Inflammatory macrophage (primary cell): ENCODE measurements around the gene CCT8.

ENCODE experiments used
- DNase-seq, 2 donors: peaks; one replicate each; pipeline ENCODE4 v3.0.0-alpha.2; 2020 to 2022

CCT8 gene

DNA sequence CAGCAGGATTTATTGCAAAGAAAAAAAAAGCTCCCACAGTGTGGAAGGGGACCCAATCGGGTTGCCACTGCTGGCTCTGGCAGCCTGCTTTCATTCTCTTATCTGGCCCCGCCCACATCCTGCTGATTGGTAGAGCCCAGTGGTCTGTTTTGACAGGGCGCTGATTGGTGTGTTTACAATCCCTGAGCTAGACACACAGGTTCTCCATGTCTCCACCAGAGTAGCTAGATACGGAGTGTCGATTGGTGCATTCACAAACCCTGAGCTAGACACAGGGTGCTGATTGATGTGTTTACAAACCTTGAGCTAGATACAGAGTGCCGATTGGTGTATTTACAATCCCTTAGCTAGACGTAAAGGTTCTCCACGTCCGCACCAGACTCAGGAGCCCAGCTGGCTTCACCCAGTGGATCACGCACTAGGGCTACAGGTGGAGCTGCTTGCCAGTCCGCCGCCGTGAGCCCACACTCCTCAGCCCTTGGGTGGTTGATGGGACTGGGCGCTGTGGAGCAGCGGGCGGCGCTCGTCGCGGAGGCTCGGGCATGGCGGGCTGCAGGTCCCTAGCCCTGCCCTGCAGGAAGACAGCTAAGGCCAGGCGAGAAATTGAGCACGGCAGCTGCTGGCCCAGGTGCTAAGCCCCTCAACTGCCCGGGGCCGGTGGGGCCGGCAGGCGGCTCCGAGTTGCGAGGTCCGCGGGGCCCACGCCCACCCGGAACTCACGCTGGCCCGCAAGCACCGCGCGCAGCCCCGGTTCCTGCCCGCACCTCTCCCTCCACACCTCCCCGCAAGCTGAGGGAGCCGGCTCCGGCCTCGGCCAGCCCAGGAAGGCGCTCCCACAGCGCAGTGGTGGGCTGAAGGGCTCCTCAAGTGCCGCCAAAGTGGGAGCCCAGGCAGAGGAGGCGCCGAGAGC lies 3.5 kb upstream of the CCT8 start:
- peak; percentile 45 to 67 for DNase-seq

- DNase-seq = no peak
Observed at GRCh38 chr21:29075706-29076466, 2.4 kb upstream of the CCT8 start.

DNA sequence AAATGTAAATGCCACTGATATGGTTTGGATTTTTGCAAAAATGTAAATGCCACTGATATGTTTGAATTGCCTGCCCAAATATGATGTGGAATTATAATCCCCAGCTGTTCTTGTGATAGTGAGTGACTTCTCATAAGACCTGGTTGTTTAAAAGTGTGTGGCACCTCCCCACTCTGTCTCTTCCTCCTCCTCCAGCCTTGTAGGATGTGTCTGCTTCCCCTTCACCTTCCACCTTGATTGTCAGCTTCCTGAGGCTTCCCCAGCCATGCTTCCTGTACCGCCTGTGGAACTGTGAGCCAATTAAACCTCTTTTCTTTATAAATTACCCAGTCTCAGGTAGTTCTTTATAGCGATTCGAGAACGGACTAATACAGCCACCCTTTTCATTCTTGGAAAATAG lies 1.3 kb upstream of the CCT8 start:
- DNase-seq = no peak

- no peak for DNase-seq
Observed at GRCh38 chr21:29074007-29074376, 544 bp upstream of the CCT8 start.

GRCh38 chr21:29072873-29073221 lies 601 bp downstream of the CCT8 start:
- DNase-seq = peak; percentile 51 to 67

GRCh38 chr21:29064850-29065481 lies 8.5 kb downstream of the CCT8 start:
- DNase-seq = peak; percentile 56 to 73

GRCh38 chr21:29056538-29057050 lies 16.9 kb downstream of the CCT8 start:
- no peak for DNase-seq

DNA sequence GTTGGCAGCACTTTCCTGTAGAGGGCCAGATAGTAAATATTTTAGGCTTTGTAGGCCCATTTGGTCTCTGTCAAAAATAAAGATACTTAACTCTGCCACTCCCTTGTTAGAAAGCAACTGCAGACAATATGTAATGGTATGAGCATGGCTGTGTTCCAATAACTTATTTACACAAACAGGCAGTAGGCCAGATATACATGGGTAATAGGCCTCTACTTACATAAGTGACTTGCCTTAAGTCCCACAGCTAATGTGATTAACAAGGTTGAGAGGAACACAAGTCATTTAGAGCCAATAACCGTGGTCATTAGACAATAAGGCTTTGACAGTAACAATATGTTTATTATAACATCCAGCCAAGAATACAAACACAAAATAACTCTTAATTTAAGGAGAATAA lies 17.4 kb downstream of the CCT8 start:
- DNase-seq = no peak

DNA sequence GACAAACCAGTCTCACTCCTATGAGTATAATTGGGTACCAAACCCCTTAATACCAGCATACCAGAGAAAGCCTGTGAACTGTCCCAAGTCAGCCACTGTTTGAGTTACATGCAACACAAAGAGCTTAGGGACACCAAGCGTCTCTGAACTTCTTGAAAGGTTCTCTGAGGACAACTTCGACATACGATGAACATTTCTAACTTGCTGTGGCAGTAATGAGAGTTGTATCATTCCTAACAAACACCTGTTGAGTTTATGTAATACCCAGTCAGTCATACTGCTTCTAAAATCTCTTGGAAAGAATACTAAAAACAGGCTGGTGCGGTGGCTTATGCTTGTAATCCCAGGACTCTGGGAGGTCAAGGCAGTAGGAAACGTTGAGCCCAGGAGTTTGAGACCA lies 18.4 kb downstream of the CCT8 start:
- no peak for DNase-seq

GRCh38 chr21:29053656-29054055 lies 19.8 kb downstream of the CCT8 start:
- DNase-seq = no peak

- no peak for DNase-seq
Observed at GRCh38 chr21:29053011-29053553, 20.4 kb downstream of the CCT8 start.

- no peak for DNase-seq
Observed at GRCh38 chr21:29052224-29052623, 21.2 kb downstream of the CCT8 start.

GRCh38 chr21:29034678-29035077 lies 38.8 kb downstream of the CCT8 start:
- DNase-seq = no peak

DNA sequence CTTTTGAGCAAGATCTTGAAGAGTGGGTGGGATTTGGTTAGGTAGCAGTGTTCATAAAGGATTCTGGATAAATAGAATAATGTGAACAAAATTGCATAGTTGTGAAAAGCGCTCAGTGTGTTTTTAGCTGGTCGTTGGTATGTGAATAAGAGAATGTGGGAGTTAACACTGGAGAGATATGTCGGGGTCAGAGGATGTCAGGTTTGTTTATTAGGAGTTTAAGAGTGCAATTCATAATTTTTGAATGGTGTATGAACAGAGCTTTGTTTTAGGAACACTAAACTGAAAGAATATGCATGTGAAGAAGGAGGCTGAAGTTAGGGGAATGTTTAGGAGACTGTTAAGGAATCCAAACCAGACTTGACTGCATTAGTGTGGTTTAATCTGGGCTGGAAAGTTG lies 39.6 kb downstream of the CCT8 start:
- DNase-seq = no peak

- DNase-seq = no peak
Observed at GRCh38 chr21:29033301-29033700, 40.1 kb downstream of the CCT8 start.

GRCh38 chr21:29030909-29031308 lies 42.5 kb downstream of the CCT8 start:
- no peak for DNase-seq

DNA sequence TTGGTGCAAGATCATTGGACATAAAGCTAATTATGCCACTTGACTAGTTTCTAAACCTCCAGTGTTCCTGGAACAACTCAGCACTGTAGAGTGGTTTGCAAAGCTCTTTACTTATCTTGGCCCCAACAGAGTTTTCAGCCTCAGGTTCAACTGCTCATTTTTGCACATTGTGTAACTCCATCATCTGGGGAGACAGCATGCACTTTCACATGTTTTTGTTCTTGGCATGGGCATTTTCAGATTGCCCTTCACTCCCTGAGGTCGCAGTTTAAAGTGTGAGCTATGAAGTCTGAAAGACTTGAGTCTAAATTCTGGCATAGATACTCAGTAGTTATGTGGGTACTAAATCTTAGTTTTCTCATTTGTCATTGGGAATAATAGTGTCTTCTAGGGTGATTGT lies 43.9 kb downstream of the CCT8 start:
- no peak for DNase-seq

DNA sequence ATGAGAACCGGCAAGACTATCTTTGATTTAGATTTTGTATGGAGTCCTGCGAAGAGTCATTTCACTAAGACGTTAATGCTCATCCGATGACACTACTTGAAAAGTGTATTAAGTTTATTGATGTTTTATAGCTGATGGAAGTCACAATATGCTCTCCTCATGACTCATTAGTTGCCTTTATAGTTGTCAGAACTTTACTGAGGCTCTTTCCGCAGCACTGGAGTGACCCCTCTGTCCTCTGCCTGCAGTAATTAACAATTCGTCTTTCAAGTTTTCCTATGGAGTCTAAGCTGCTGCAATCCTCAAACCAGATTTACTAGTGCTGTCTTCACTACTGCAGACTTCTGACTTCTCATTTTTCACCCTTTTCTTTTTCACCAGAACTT lies 48.1 kb downstream of the CCT8 start:
- peak in 1 of 2 donors; percentile 4 for DNase-seq

DNA sequence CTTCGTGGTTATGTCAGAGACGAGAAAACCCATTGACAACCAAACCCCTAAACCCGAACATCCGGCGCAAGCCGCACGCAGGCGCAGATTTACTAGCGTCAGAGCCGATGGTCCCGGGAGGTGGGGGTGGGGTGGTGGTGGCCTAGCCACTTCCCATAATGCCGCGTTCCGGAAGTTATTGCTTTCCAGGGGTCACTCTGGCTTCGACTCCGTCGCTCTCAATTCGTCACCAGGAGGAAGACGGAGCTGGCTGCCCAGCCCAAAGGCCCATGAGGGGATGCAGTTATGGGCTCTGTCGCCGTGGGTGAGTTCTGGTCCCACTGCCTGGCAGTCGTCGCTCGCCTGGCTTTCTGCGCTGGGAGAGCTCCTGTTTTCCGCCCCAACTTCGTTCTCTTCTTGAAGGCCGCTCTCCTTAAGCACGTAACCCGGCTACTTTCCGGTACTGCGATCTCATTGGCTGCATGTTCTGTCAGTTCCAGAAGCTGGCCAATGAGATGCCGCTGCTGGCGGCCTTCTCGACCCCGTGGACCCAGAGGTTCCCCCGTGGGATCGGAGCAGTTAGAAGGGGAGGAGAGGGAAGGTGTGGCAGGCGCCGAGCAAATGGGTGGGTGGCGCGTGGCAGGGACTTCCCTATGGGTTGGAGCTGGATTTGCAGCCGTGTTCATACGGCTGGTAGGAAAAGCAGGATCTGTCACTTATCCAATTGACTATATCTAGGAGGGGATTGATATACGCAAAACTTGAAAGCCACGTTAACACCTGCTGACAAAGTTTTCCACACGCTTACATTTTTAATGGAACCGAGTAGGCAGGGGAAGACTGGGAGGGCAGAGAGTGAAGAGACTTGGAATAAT lies 48.7 kb downstream of the CCT8 start, which contains the start of gene USP16:
USP16 (plus strand) TSS at position 195 of the 854 bp plus-strand sequence. CDS start 3,246 bp downstream, outside the sequence.
- DNase-seq = peak; percentile 99

- DNase-seq = no peak
Observed at GRCh38 chr21:29022166-29022565, 51.3 kb downstream of the CCT8 start.

DNA sequence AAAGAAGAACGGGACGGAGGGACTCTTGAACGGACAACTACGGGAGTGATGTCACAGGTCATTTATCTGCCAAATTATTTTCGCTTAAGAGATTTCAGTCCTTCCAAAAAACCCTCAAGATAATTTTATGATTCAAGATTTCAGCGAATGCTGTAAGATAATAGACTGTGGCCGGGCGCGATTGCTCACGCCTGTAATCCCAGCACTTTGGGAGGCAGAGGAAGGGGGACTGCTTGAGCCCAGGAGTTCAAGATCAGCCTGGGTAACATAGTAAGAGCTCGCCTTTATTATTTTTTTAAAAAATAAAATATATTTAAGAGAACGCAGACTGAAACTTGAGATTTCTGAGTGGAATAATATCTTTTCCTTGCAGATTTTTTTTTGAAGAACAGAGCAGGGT lies 54.9 kb downstream of the CCT8 start:
- DNase-seq = no peak
